Body of pancreas (tissue), 4 donors: ENCODE measurements around the gene TTYH2.

Experiments
- POLR2A ChIP-seq, 3 donors: fragments of 450-650 bp; IDR thresholded peaks; one replicate each; pipeline ENCODE4 v1.6.1; 2016; ENCODE audit warnings: antibody characterized with exemption in 3 of 3, mild to moderate bottlenecking in 2 of 3
- TF ChIP-seq, protein P1 (sequence below), 7 experiments: fragments of 450-650 bp in 4 of 7; fragments of 200-600 bp in 3 of 7; sonication (generic) in 3 of 7; IDR thresholded peaks; one replicate each; pipeline ENCODE4 v1.5.1; 2016 to 2019; ENCODE audit warnings: antibody characterized with exemption in 7 of 7

DNA sequence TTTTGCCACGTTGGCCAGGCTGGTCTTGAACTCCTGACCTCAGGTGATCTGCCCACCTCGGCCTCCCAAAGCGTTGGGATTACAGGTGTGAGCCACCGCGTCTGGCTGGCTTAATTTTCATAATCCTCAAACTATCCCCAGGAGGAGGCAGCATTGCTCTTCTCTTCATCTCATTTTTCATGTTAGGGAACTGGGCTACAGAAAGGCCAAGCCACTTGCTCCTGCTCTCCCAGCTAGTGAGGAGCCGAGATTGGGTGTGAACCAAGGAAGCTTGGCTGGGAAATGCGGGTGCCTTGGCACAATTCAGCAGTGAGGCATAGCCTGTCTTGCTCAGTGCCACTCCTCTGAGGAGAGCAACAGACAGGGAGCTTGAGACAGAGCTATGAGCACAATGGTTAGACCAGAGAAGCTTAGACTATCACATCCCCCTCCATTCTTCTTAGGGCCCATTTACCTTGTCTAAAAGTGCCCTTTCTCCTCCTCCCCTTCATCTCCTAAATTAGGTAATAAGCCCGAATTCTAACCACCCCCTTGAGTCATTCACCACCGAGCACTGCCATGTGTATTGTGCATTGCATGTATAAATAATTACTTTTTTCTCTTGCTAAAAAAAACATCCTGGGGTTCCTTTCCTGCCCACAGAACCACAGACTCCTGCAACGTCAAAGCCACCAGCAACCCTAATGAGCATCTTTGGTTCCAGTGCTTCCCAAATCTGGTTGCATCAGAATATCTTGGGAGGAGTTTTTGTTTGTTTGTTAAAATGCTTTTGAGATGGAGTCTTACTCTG, 92.7 kb downstream of the TTYH2 start:
- no peak for TF ChIP-seq POLR2A (IDR thresholded peaks at IDR 0.05)
- TF ChIP-seq, protein P1, sequence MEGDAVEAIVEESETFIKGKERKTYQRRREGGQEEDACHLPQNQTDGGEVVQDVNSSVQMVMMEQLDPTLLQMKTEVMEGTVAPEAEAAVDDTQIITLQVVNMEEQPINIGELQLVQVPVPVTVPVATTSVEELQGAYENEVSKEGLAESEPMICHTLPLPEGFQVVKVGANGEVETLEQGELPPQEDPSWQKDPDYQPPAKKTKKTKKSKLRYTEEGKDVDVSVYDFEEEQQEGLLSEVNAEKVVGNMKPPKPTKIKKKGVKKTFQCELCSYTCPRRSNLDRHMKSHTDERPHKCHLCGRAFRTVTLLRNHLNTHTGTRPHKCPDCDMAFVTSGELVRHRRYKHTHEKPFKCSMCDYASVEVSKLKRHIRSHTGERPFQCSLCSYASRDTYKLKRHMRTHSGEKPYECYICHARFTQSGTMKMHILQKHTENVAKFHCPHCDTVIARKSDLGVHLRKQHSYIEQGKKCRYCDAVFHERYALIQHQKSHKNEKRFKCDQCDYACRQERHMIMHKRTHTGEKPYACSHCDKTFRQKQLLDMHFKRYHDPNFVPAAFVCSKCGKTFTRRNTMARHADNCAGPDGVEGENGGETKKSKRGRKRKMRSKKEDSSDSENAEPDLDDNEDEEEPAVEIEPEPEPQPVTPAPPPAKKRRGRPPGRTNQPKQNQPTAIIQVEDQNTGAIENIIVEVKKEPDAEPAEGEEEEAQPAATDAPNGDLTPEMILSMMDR (IDR thresholded peaks at IDR 0.05), result no peak
